ENCODE results near the gene TRMT10C.
"Not testable (repeated sequence)": the region's sequence is repeated elsewhere in the genome, so short reads cannot be mapped to it uniquely, and the experiment has no call there.

- TF ChIP-seq CTCF (IDR thresholded peaks at IDR 0.05; ENCODE audit: poor library complexity); EZH2 (IDR thresholded peaks at IDR 0.05; ENCODE audit: borderline replicate concordance); EZH2phosphoT487 (IDR thresholded peaks at IDR 0.05; ENCODE audit: low read depth, severe bottlenecking, unreplicated experiment): not testable (repeated sequence)
Measured at GRCh38 chr3:101605398-101605797, 43.7 kb downstream of the TRMT10C start.

Data from hepatocyte (in vitro differentiated cells).